Measurements from ENCODE around the gene OIT3.
"Not testable (repeated sequence)": the region's sequence is repeated elsewhere in the genome, so short reads cannot be mapped to it uniquely, and the experiment has no call there.

The OIT3 gene

GRCh38 chr10:72904806-72905205, 11.3 kb downstream of the OIT3 start:
- no peak for DNase-seq

GRCh38 chr10:72906446-72906845, 12.9 kb downstream of the OIT3 start:
- DNase-seq: no peak

GRCh38 chr10:72910705-72911104, 17.2 kb downstream of the OIT3 start:
- DNase-seq: no peak

- DNase-seq: no peak
Observed at GRCh38 chr10:72911758-72912157, 18.2 kb downstream of the OIT3 start.

GRCh38 chr10:72912736-72913135, 19.2 kb downstream of the OIT3 start:
- DNase-seq: no peak

- no peak for DNase-seq
Observed at GRCh38 chr10:72913287-72913686, 19.7 kb downstream of the OIT3 start.

GRCh38 chr10:72917201-72917600, 23.7 kb downstream of the OIT3 start:
- DNase-seq: not testable (repeated sequence)

- DNase-seq: not testable (repeated sequence)
Observed at GRCh38 chr10:72917803-72918332, 24.3 kb downstream of the OIT3 start.

- no peak for DNase-seq
Observed at GRCh38 chr10:72918352-72918751, 24.8 kb downstream of the OIT3 start.

GRCh38 chr10:72921147-72921683, 27.7 kb downstream of the OIT3 start:
- not testable (repeated sequence) for DNase-seq

- no peak for DNase-seq
Observed at GRCh38 chr10:72924351-72924750, 30.8 kb downstream of the OIT3 start.

- no peak for DNase-seq
Observed at GRCh38 chr10:72925951-72926465, 32.5 kb downstream of the OIT3 start.

- DNase-seq: no peak
Observed at GRCh38 chr10:72927485-72927884, 33.9 kb downstream of the OIT3 start.

- no peak for DNase-seq
Observed at GRCh38 chr10:72928798-72929197, 35.3 kb downstream of the OIT3 start.

GRCh38 chr10:72930276-72930675, 36.7 kb downstream of the OIT3 start:
- no peak for DNase-seq

- DNase-seq: no peak
Observed at GRCh38 chr10:72932259-72933015, 38.9 kb downstream of the OIT3 start.

GRCh38 chr10:72935361-72935760, 41.8 kb downstream of the OIT3 start:
- no peak for DNase-seq

GRCh38 chr10:72943498-72944234, 50.1 kb downstream of the OIT3 start:
- no peak for DNase-seq

- no peak for DNase-seq
Observed at GRCh38 chr10:72946963-72947362, 53.4 kb downstream of the OIT3 start.

GRCh38 chr10:72948762-72949161, 55.2 kb downstream of the OIT3 start:
- DNase-seq: no peak

GRCh38 chr10:72951760-72952159, 58.2 kb downstream of the OIT3 start:
- DNase-seq: no peak

GRCh38 chr10:72952189-72952588, 58.6 kb downstream of the OIT3 start:
- no peak for DNase-seq

GRCh38 chr10:72952642-72953158, 59.2 kb downstream of the OIT3 start:
- DNase-seq: no peak

All from activated T-cell treated with anti-CD3 and anti-CD28 coated beads, Interleukin-2, amount 50 U/mL, for 48 hours (primary cell).